Liver (tissue), 9 donors: ENCODE results near the gene HNRNPM. TPM values are rescaled to one million over a fixed set of nuclear protein-coding genes. Genes with fewer than 3 reads are reported as not detected.

Experiments
- DNase-seq: peaks from one replicate; pipeline ENCODE4 v3.0.0-alpha.2; 2017; ENCODE audit warnings: low spot score
- H3K27ac ChIP-seq, 2 donors: one replicate each; pipeline ENCODE4 v1.7.0; 2013; ENCODE audit warnings: inconsistent platforms in 2 of 2, low read length in 2 of 2, control low read depth in 1 of 2, low read depth in 1 of 2, mild to moderate bottlenecking in 1 of 2
- H3K27me3 ChIP-seq, 4 donors: one replicate each; pipeline versions ENCODE4 v1.6.1 to v1.7.0; 2013; ENCODE audit warnings: low read length in 3 of 4, inconsistent platforms in 1 of 4, mild to moderate bottlenecking in 1 of 4, moderate library complexity in 1 of 4; ENCODE audit not compliant: control insufficient read depth in 4 of 4, insufficient read depth in 4 of 4
- H3K36me3 ChIP-seq, 4 donors: one replicate each; pipeline versions ENCODE4 v1.6.1 to v1.7.0; 2013; ENCODE audit warnings: low read length in 3 of 4, mild to moderate bottlenecking in 3 of 4, low read depth in 1 of 4, moderate library complexity in 1 of 4; ENCODE audit not compliant: control insufficient read depth in 4 of 4, insufficient read depth in 3 of 4
- H3K4me1 ChIP-seq, 4 donors: one replicate each; pipeline versions ENCODE4 v1.6.1 to v1.7.0; 2013; ENCODE audit warnings: low read length in 3 of 4, mild to moderate bottlenecking in 3 of 4, moderate library complexity in 1 of 4; ENCODE audit not compliant: control insufficient read depth in 4 of 4, insufficient read depth in 4 of 4
- H3K4me3 ChIP-seq, 3 donors: one replicate each; pipeline versions ENCODE4 v1.6.1 to v1.7.0; 2013; ENCODE audit warnings: low read length in 3 of 3, control low read depth in 1 of 3, low read depth in 1 of 3, mild to moderate bottlenecking in 1 of 3
- H3K9ac ChIP-seq, 2 donors: one replicate each; pipeline ENCODE4 v1.7.0; 2013; ENCODE audit warnings: low read length in 2 of 2, mild to moderate bottlenecking in 2 of 2, moderate library complexity in 2 of 2, control low read depth in 1 of 2, low read depth in 1 of 2
- H3K9me3 ChIP-seq, 4 donors: one replicate each; pipeline versions ENCODE4 v1.6.1 to v1.7.0; 2013; ENCODE audit warnings: low read length in 3 of 4; ENCODE audit not compliant: control insufficient read depth in 4 of 4
- EGR1 ChIP-seq, 2 donors: IDR thresholded peaks; 2 replicates each; pipeline ENCODE4 v1.6.1; 2016 to 2018; ENCODE audit warnings: antibody characterized with exemption in 2 of 2, low read depth in 2 of 2
- FOXA1 ChIP-seq: IDR thresholded peaks from 2 replicates; pipeline ENCODE4 v1.6.1; 2016; ENCODE audit warnings: antibody characterized with exemption
- FOXA2 ChIP-seq: IDR thresholded peaks from 2 replicates; pipeline ENCODE4 v1.6.1; 2016; ENCODE audit warnings: antibody characterized with exemption
- GABPA ChIP-seq, 2 donors: IDR thresholded peaks in 1 of 2; conservative IDR thresholded peaks in 1 of 2; 2 replicates each; pipeline ENCODE4 v1.6.1; 2016; ENCODE audit warnings: antibody characterized with exemption in 2 of 2, mild to moderate bottlenecking in 1 of 2, moderate library complexity in 1 of 2
- HNF4A ChIP-seq, 2 donors: conservative IDR thresholded peaks; 2 replicates each; pipeline ENCODE4 v1.6.1; 2016; ENCODE audit warnings: antibody characterized with exemption in 2 of 2, mild to moderate bottlenecking in 2 of 2
- HNF4G ChIP-seq: IDR thresholded peaks from 2 replicates; pipeline ENCODE4 v1.6.1; 2016; ENCODE audit warnings: antibody characterized with exemption
- JUND ChIP-seq, 2 donors: IDR thresholded peaks; 2 replicates each; pipeline ENCODE4 v1.6.1; 2016; ENCODE audit warnings: antibody characterized with exemption in 2 of 2
- MAX ChIP-seq: IDR thresholded peaks from 2 replicates; pipeline ENCODE4 v1.6.1; 2016; ENCODE audit warnings: antibody characterized with exemption
- NR2F2 ChIP-seq: IDR thresholded peaks from 2 replicates; pipeline ENCODE4 v1.6.1; 2016; ENCODE audit warnings: antibody characterized with exemption
- RAD21 ChIP-seq, 2 donors: IDR thresholded peaks; 2 replicates each; pipeline ENCODE4 v1.6.1; 2016; ENCODE audit warnings: antibody characterized with exemption in 2 of 2, mild to moderate bottlenecking in 2 of 2
- RXRA ChIP-seq, 2 donors: IDR thresholded peaks; 2 replicates each; pipeline ENCODE4 v1.6.1; 2017 to 2018; ENCODE audit warnings: antibody characterized with exemption in 2 of 2, mild to moderate bottlenecking in 1 of 2
- SP1 ChIP-seq: IDR thresholded peaks from 2 replicates; pipeline ENCODE4 v1.6.1; 2018; ENCODE audit warnings: antibody characterized with exemption, mild to moderate bottlenecking
- TAF1 ChIP-seq: conservative IDR thresholded peaks from 2 replicates; pipeline ENCODE4 v1.6.1; 2016; ENCODE audit warnings: antibody characterized with exemption, mild to moderate bottlenecking
- YY1 ChIP-seq: IDR thresholded peaks from 2 replicates; pipeline ENCODE4 v1.6.1; 2016; ENCODE audit warnings: antibody characterized with exemption, mild to moderate bottlenecking
- WGBS: extraction: QIAGEN DNeasy Blood & Tissue Kit; methylation state at CpG from one replicate; pipeline ENCODE4 v1.1.7; 2013; 5-methylcytosine and 5-hydroxymethylcytosine counted together
- polyA plus RNA-seq, 2 donors: library from polyadenylated mRNA; stranded (reverse) in 1 of 2; unstranded in 1 of 2; fragments of 200-250 nt in 1 of 2; fragments of >200 nt in 1 of 2; fragmentation: Nextera tagmentation in 1 of 2; extraction: Ambion mirVana in 1 of 2; gene quantifications; one replicate each; pipeline versions ENCODE4 v1.2.1 to v1.2.3, GENCODE V29; 2013 to 2015
- total RNA-seq, 2 donors: library from RNA; depleted of rRNA; stranded (reverse); fragments of >200 nt; gene quantifications; one replicate each; pipeline ENCODE4 v1.2.3, GENCODE V29; 2014
- TF ChIP-seq, protein P1 (sequence below): fragments of 150-350 bp; IDR thresholded peaks from 2 replicates; pipeline ENCODE4 v1.5.1; 2017; ENCODE audit warnings: improper control_type of control experiment, low read depth, low read length; ENCODE audit not compliant: missing input control
- TF ChIP-seq, protein P2 (sequence below): IDR thresholded peaks from 2 replicates; pipeline ENCODE4 v1.6.1; 2016; ENCODE audit warnings: antibody characterized with exemption, mild to moderate bottlenecking
- TF ChIP-seq, protein P3 (sequence below): IDR thresholded peaks from 2 replicates; pipeline ENCODE4 v1.6.1; 2016; ENCODE audit warnings: antibody characterized with exemption
- donor health status: healthy.
- donor health status: healthy.
- donor health status: healthy.
- donor health status: healthy.
- donor health status: healthy.

Gene HNRNPM
- total and polyA plus RNA-seq, 4 donors = 39.4 to 86.9 (median 70.7) TPM

DNA sequence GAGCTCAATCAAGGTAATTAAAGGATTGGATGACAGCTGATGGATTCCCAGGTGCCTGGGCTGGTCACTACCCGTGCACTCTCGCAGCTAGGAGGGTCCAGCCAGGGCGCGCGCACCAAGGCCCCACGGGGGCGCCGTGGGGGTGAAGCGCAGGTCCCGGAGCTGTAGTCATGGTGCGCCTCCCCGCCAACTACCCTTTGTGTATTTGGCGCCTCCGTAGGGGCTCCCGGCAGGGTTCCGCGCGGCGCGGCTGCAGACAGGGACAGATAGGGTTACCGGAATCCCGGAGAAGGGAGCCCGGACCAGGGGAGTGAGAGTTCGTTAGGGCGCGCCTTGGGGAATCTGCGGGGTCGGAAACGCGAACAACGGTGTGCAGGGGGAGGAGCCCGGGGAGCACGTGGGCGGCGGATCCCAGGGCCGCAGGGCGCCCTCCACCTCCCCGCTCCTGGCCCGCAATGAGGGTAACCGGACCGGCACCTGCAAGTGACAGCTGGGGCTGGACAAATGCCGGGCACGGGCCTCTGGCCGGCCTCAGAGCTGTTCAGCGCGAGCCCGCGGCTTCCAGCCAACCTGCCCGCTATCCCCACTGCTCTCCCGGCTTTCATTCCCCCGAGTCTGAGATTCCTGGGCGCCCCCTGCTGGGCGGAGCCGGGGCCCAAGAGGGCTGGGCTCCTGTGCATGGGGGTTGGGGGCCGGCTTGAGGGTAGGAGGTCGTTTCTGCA, 61.1 kb downstream of the HNRNPM start:
- Histone ChIP-seq H3K4me3 (peak overlapping the region in 2 of 3 donors; percentile 63 to 75), H3K36me3 (peaks cover 0 to 2% (median 0%) of the 10 kb centered on the region in 4 donors), H3K27ac (peak overlapping the region; percentile 38 to 43), H3K4me1 (peaks cover 6 to 10% (median 6%) of the 10 kb centered on the region in 4 donors), H3K9ac (peak overlapping the region; percentile 13 to 27), H3K9me3 (no peaks in the 10 kb centered on the region), H3K27me3 (no peaks in the 10 kb centered on the region)
- TF ChIP-seq YY1 = peak; percentile 17
- no peak for TF ChIP-seq FOXA1
- TF ChIP-seq, protein P1, sequence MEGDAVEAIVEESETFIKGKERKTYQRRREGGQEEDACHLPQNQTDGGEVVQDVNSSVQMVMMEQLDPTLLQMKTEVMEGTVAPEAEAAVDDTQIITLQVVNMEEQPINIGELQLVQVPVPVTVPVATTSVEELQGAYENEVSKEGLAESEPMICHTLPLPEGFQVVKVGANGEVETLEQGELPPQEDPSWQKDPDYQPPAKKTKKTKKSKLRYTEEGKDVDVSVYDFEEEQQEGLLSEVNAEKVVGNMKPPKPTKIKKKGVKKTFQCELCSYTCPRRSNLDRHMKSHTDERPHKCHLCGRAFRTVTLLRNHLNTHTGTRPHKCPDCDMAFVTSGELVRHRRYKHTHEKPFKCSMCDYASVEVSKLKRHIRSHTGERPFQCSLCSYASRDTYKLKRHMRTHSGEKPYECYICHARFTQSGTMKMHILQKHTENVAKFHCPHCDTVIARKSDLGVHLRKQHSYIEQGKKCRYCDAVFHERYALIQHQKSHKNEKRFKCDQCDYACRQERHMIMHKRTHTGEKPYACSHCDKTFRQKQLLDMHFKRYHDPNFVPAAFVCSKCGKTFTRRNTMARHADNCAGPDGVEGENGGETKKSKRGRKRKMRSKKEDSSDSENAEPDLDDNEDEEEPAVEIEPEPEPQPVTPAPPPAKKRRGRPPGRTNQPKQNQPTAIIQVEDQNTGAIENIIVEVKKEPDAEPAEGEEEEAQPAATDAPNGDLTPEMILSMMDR = peak; percentile 77
- TF ChIP-seq RXRA (IDR thresholded peaks at IDR 0.05) = peak; percentile 11 to 34
- TF ChIP-seq, protein P2, sequence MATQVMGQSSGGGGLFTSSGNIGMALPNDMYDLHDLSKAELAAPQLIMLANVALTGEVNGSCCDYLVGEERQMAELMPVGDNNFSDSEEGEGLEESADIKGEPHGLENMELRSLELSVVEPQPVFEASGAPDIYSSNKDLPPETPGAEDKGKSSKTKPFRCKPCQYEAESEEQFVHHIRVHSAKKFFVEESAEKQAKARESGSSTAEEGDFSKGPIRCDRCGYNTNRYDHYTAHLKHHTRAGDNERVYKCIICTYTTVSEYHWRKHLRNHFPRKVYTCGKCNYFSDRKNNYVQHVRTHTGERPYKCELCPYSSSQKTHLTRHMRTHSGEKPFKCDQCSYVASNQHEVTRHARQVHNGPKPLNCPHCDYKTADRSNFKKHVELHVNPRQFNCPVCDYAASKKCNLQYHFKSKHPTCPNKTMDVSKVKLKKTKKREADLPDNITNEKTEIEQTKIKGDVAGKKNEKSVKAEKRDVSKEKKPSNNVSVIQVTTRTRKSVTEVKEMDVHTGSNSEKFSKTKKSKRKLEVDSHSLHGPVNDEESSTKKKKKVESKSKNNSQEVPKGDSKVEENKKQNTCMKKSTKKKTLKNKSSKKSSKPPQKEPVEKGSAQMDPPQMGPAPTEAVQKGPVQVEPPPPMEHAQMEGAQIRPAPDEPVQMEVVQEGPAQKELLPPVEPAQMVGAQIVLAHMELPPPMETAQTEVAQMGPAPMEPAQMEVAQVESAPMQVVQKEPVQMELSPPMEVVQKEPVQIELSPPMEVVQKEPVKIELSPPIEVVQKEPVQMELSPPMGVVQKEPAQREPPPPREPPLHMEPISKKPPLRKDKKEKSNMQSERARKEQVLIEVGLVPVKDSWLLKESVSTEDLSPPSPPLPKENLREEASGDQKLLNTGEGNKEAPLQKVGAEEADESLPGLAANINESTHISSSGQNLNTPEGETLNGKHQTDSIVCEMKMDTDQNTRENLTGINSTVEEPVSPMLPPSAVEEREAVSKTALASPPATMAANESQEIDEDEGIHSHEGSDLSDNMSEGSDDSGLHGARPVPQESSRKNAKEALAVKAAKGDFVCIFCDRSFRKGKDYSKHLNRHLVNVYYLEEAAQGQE = no peak
- peak; percentile 19 for TF ChIP-seq SP1
- no peak for TF ChIP-seq HNF4G
- TF ChIP-seq HNF4A (conservative IDR thresholded peaks at IDR 0.05) = no peak
- TF ChIP-seq GABPA (IDR thresholded peaks at IDR 0.05 in 1 of 2, conservative IDR thresholded peaks at IDR 0.05 in 1 of 2) = no peak
- peak; percentile 85 to 86 for TF ChIP-seq RAD21 (IDR thresholded peaks at IDR 0.05)
- under 1% methylated on average over 56 of the region's 56 CpGs for WGBS
- peak; percentile 86 for DNase-seq

GRCh38 chr19:8506402-8506957, 61.7 kb downstream of the HNRNPM start:
- Histone ChIP-seq H3K27me3 (no peaks in the 10 kb centered on the region), H3K4me1 (peaks cover 6 to 10% (median 7%) of the 10 kb centered on the region in 4 donors), H3K4me3 (peak overlapping the region in 1 of 3 donors; percentile 63), H3K9me3 (no peaks in the 10 kb centered on the region), H3K36me3 (peaks cover 0 to 2% (median 0%) of the 10 kb centered on the region in 4 donors), H3K9ac (no peak overlapping the region), H3K27ac (peak overlapping the region; percentile 15 to 43)
- DNase-seq = no peak
- WGBS = 29% methylated on average over 18 of the region's 18 CpGs
- TF ChIP-seq, protein P3, sequence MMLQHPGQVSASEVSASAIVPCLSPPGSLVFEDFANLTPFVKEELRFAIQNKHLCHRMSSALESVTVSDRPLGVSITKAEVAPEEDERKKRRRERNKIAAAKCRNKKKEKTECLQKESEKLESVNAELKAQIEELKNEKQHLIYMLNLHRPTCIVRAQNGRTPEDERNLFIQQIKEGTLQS = no peak
- TF ChIP-seq SP1 (no peak), HNF4A (conservative IDR thresholded peaks at IDR 0.05) (no peak), JUND (IDR thresholded peaks at IDR 0.05) (no peak), RXRA (IDR thresholded peaks at IDR 0.05) (no peak), FOXA2 (no peak), EGR1 (IDR thresholded peaks at IDR 0.05; ENCODE audit: low read depth in 2 of 2) (no peak), FOXA1 (no peak), TAF1 (no peak), NR2F2 (no peak), GABPA (IDR thresholded peaks at IDR 0.05 in 1 of 2, conservative IDR thresholded peaks at IDR 0.05 in 1 of 2) (no peak), MAX (no peak), RAD21 (IDR thresholded peaks at IDR 0.05) (no peak)
- TF ChIP-seq, protein P2 = no peak
- TF ChIP-seq, protein P1 = no peak
